OCI-LY7 (cell line): Measurements from ENCODE around the gene TOM1L2. TPM values are rescaled to one million over a fixed set of nuclear protein-coding genes. Genes with fewer than 3 reads are reported as not detected.
A peak's percentile ranks its signal among the peaks of the same experiment; 100 is the strongest.

Experiments used
- BruUV-seq: library from RNA; stranded (reverse); fragments of 400-500 nt; replicated peaks from 2 replicates; lab custom pipeline; 2021; lab: Mats Ljungman, UMichigan
- CTCF ChIA-PET: fragments of 300-600 bp; sonication (Branson Sonifier 250); formaldehyde crosslinking; loops from one replicate; lab custom pipeline; 2022; ENCODE audit warnings: antibody characterized with exemption; ENCODE audit not compliant: unreplicated experiment; lab: Charles Lee
- POLR2A ChIA-PET: fragments of 300-600 bp; sonication (Branson Sonifier 250); formaldehyde crosslinking; loops from one replicate; lab custom pipeline; 2022; ENCODE audit warnings: antibody characterized with exemption; lab: Charles Lee
- DNase-seq: peaks from one replicate; pipeline ENCODE4 v3.0.0-alpha.2; 2015; ENCODE audit warnings: low spot score
- H2AFZ ChIP-seq: fragments of 200-600 bp; sonication (generic), shearing (Covaris generic); 2 replicates; pipeline ENCODE4 v1.6.1; 2014; ENCODE audit warnings: mild to moderate bottlenecking, antibody characterized with exemption, low read length, moderate library complexity
- H3K27ac ChIP-seq: fragments of 200-600 bp; sonication (generic); 2 replicates; pipeline ENCODE4 v1.5.1; 2014; ENCODE audit warnings: mixed run types, low read depth, mild to moderate bottlenecking, moderate library complexity, low read length, inconsistent platforms; ENCODE audit not compliant: poor library complexity, severe bottlenecking
- H3K36me3 ChIP-seq: fragments of 200-600 bp; sonication (generic); 2 replicates; pipeline ENCODE4 v1.6.1; 2014; ENCODE audit warnings: mild to moderate bottlenecking, antibody characterized with exemption, low read length, moderate library complexity, mixed read lengths; ENCODE audit not compliant: insufficient read depth
- H3K4me1 ChIP-seq: fragments of 200-600 bp; sonication (generic); 2 replicates; pipeline ENCODE4 v1.5.1; 2014; ENCODE audit warnings: mild to moderate bottlenecking, low read length; ENCODE audit not compliant: insufficient read depth, poor library complexity, severe bottlenecking
- H3K4me2 ChIP-seq: fragments of 200-600 bp; sonication (generic); 2 replicates; pipeline ENCODE4 v1.6.1; 2014; ENCODE audit warnings: mild to moderate bottlenecking, low read length
- H3K4me3 ChIP-seq: fragments of 200-600 bp; sonication (generic); 2 replicates; pipeline ENCODE4 v1.5.1; 2014; ENCODE audit warnings: mild to moderate bottlenecking, low read depth, low read length; ENCODE audit not compliant: poor library complexity, severe bottlenecking
- H3K79me2 ChIP-seq: fragments of 200-600 bp; sonication (generic); 2 replicates; pipeline ENCODE4 v1.6.1; 2016; ENCODE audit warnings: low read depth, mild to moderate bottlenecking, low read length, moderate library complexity, mixed read lengths; ENCODE audit not compliant: insufficient read depth
- H3K9me2 ChIP-seq: fragments of 200-600 bp; sonication (generic); 2 replicates; pipeline ENCODE4 v1.6.1; 2016; ENCODE audit warnings: mild to moderate bottlenecking, low read length, mixed read lengths; ENCODE audit not compliant: insufficient read depth
- H3K9me3 ChIP-seq: fragments of 200-600 bp; sonication (generic); 2 replicates; pipeline ENCODE4 v1.6.1; 2014; ENCODE audit warnings: mild to moderate bottlenecking, mixed run types, low read length, mixed read lengths
- H4K20me1 ChIP-seq: fragments of 200-600 bp; sonication (generic); 2 replicates; pipeline ENCODE4 v1.6.1; 2014; ENCODE audit warnings: mild to moderate bottlenecking, antibody characterized with exemption, low read length, moderate library complexity, mixed read lengths; ENCODE audit not compliant: insufficient read depth
- CTCF ChIP-seq: fragments of 200-600 bp; sonication (generic); conservative IDR thresholded peaks from 2 replicates; pipeline ENCODE4 v1.5.1; 2014; ENCODE audit warnings: mild to moderate bottlenecking, antibody characterized with exemption, low read length, moderate library complexity, mixed read lengths
- EZH2phosphoT487 ChIP-seq: fragments of 200-600 bp; sonication (generic); IDR thresholded peaks from 2 replicates; pipeline ENCODE4 v1.6.1; 2018; ENCODE audit warnings: low read depth, borderline replicate concordance, mild to moderate bottlenecking, mixed run types, antibody characterized with exemption, low read length, moderate library complexity, mixed read lengths
- intact Hi-C: fragments of 100-400 bp; cut with micrococcal nuclease; formaldehyde crosslinking; loops from one replicate; pipeline ENCODE4 v1.10.0; 2022; ENCODE audit not compliant: unreplicated experiment
- total RNA-seq, 2 experiments: library from RNA; depleted of rRNA in 1 of 2; stranded (reverse); fragments of >200 nt in 1 of 2; shearing (Covaris generic) in 1 of 2; gene quantifications; 2 replicates each; pipeline ENCODE4 v1.2.3, GENCODE V29; 2014 to 2022

Gene TOM1L2
- total RNA-seq, 2 experiments from 2014 or later, result 4.9 to 14.3 TPM

DNA sequence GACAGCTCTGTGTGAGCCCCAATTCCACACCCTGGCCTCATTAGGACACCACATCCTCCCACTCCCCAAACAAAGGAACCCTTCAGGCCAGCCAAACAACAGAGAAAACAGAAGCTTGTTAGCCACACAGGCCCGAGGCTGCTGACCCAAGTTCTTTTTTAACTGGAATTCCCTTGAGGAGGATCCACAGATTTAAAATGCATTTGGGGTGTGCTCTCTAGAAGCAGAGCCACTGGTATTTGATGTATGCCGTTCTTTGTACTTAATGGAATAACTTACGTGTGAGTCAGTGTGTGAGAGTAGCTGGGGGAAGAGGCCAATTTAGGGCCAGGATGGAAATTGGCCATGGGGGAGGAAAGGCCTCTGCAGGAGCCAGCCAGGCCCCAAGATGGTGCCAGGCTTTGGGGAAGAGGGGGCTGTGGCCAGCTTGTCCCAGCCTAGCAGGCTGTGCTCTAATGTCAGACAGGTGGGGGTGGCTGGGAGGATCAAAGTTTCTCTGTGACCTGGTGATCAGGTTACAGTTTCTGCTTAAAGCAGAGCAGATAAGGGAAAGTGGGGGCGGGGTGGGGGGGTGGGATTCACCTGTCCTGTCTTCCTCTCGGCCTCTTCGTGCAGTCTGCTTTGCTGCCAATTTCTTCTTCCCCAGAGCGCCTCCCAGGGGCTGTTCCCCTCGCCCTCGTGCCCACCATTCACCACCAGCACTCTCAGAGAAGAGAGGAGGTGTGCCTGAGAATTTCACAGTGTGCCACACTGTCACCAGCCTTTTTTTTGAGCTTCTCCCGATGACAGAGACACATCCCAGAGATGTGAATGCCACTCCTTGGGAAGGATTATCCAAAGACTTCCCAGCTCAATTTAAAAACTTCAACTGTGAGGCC lies 50.8 kb downstream of the TOM1L2 start:
- no peaks in the 10 kb centered on the region for H3K36me3 ChIP-seq
- no peaks in the 10 kb centered on the region for H3K9me3 ChIP-seq
- no peaks in the 10 kb centered on the region for H3K9me2 ChIP-seq
- TF ChIP-seq CTCF, result no peak
- no peak for TF ChIP-seq EZH2phosphoT487
- BruUV-seq, result no TSS peak
- DNase-seq, result no peak
- H4K20me1 ChIP-seq, result no peaks in the 10 kb centered on the region
- ChIA-PET CTCF (interaction anchor here (0.6 kb wide), 1 partner anchor 72 kb away, joined by 3 read pairs; no protein-coding TSS in a partner anchor), POLR2A (interaction anchor here (0.6 kb wide), 2 partner anchors 47 to 128 kb away, joined by 3 read pairs; no protein-coding TSS in a partner anchor)
- no peak overlapping the region for H3K27ac ChIP-seq
- H3K4me2 ChIP-seq, result no peak overlapping the region
- intact Hi-C loops, result no loop called here
- H3K79me2 ChIP-seq, result no peaks in the 10 kb centered on the region
- no peak overlapping the region for H3K4me3 ChIP-seq
- H2AFZ ChIP-seq, result no peak overlapping the region
- peaks cover 8% of the 10 kb centered on the region for H3K4me1 ChIP-seq

- Histone ChIP-seq H3K79me2 (no peaks in the 10 kb centered on the region), H3K9me2 (no peaks in the 10 kb centered on the region), H3K4me3 (no peak overlapping the region), H3K27ac (no peak overlapping the region), H3K36me3 (no peaks in the 10 kb centered on the region), H4K20me1 (no peaks in the 10 kb centered on the region), H3K4me1 (peaks cover 8% of the 10 kb centered on the region), H3K4me2 (peak overlapping the region; percentile 44), H3K9me3 (no peaks in the 10 kb centered on the region), H2AFZ (peak overlapping the region; percentile 99)
- TF ChIP-seq EZH2phosphoT487, result no peak
- TF ChIP-seq CTCF, result peak; percentile 97
- peak; percentile 75 for DNase-seq
- POLR2A ChIA-PET, result interaction anchor here (0.5 to 1.0 kb wide), 7 partner anchors 12 to 250 kb away, joined by 3 to 4 read pairs (median 3); no protein-coding TSS in a partner anchor
- intact Hi-C loops, result loop anchor here (1.0 to 5.0 kb wide), 5 partner anchors 29 to 238 kb away; partner anchors contain the start of gene RAI1
- no TSS peak for BruUV-seq
- CTCF ChIA-PET, result interaction anchor here (0.6 to 1.1 kb wide), 6 partner anchors 28 to 989 kb away, joined by 3 to 7 read pairs (median 4); no protein-coding TSS in a partner anchor
Measured at GRCh38 chr17:17919169-17920107, 52.8 kb downstream of the TOM1L2 start.
